NCI-H446 treated with DMSO at 0.1 percent for 48 hours (cell line): ENCODE measurements around the gene DYRK1B.

ENCODE experiments used
- DNase-seq: peaks from one replicate; lab custom pipeline; 2025; lab: John Stamatoyannopoulos, UW

DYRK1B gene

GRCh38 chr19:39858541-39858940 lies 24.6 kb upstream of the DYRK1B start:
- no peak for DNase-seq

- no peak for DNase-seq
Measured at GRCh38 chr19:39852882-39853281, 18.9 kb upstream of the DYRK1B start.

- no peak for DNase-seq
Measured at GRCh38 chr19:39850892-39851291, 16.9 kb upstream of the DYRK1B start.

GRCh38 chr19:39848392-39848791 lies 14.4 kb upstream of the DYRK1B start:
- no peak for DNase-seq

- no peak for DNase-seq
Measured at GRCh38 chr19:39847525-39847924, 13.6 kb upstream of the DYRK1B start.

GRCh38 chr19:39846678-39847486 lies 12.9 kb upstream of the DYRK1B start:
- no peak for DNase-seq

- DNase-seq = peak; percentile 69
Measured at GRCh38 chr19:39845933-39846677, 12.1 kb upstream of the DYRK1B start, which contains the start of gene FBL. TSS of gene FBL (minus strand) at chr19:39846379. CDS start at chr19:39846300, 79 bp downstream.

- DNase-seq = no peak
Measured at GRCh38 chr19:39845584-39845932, 11.6 kb upstream of the DYRK1B start.

GRCh38 chr19:39845172-39845571 lies 11.2 kb upstream of the DYRK1B start:
- no peak for DNase-seq

- peak; percentile 7 for DNase-seq
Measured at GRCh38 chr19:39843919-39844793, 10.2 kb upstream of the DYRK1B start.

- no peak for DNase-seq
Measured at GRCh38 chr19:39842693-39843435, 8.9 kb upstream of the DYRK1B start.

- DNase-seq = no peak
Measured at GRCh38 chr19:39841041-39841440, 7.1 kb upstream of the DYRK1B start.

GRCh38 chr19:39840492-39840891 lies 6.5 kb upstream of the DYRK1B start:
- DNase-seq = no peak

- DNase-seq = no peak
Measured at GRCh38 chr19:39839678-39840327, 5.8 kb upstream of the DYRK1B start.

- no peak for DNase-seq
Measured at GRCh38 chr19:39838569-39838968, 4.6 kb upstream of the DYRK1B start.

GRCh38 chr19:39837978-39838377 lies 4.0 kb upstream of the DYRK1B start:
- DNase-seq = no peak

GRCh38 chr19:39834287-39834841 lies 402 bp upstream of the DYRK1B start:
- no peak for DNase-seq

GRCh38 chr19:39833160-39833463 lies 850 bp downstream of the DYRK1B start:
- no peak for DNase-seq

GRCh38 chr19:39832341-39833083 lies 1.4 kb downstream of the DYRK1B start:
- no peak for DNase-seq

- no peak for DNase-seq
Measured at GRCh38 chr19:39831679-39832078, 2.3 kb downstream of the DYRK1B start.
